Activated B cell treated with CpG ODN at 0.5 μM for 24 hours (primary cell): ENCODE results near the gene SIX5. TPM values are rescaled to one million over a fixed set of nuclear protein-coding genes. Genes with fewer than 3 reads are reported as not detected.

Experiments used
- ATAC-seq: fragments of 200-7000 bp; cut with Tn5 transposase; one replicate; pipeline ENCODE4 v1.10.0; 2021; ENCODE audit warnings: low read depth, mild to moderate bottlenecking, moderate library complexity
- CTCF ChIA-PET: fragments of 350-600 bp; sonication (Branson Sonifier 250); formaldehyde crosslinking; loops from one replicate; lab custom pipeline; 2021; ENCODE audit warnings: antibody characterized with exemption; lab: Charles Lee
- POLR2A ChIA-PET: fragments of 350-600 bp; sonication (Branson Sonifier 250); formaldehyde crosslinking; loops from one replicate; lab custom pipeline; 2021; ENCODE audit warnings: antibody characterized with exemption; lab: Charles Lee
- DNase-seq: peaks from one replicate; pipeline ENCODE4 v3.0.0; 2022
- H3K27ac Mint-ChIP-seq: one replicate; pipeline ENCODE4 v1.8.0; 2020; ENCODE audit warnings: mixed read lengths
- H3K27me3 Mint-ChIP-seq: one replicate; pipeline ENCODE4 v1.8.0; 2021; ENCODE audit warnings: mixed read lengths
- H3K36me3 Mint-ChIP-seq: one replicate; pipeline ENCODE4 v1.8.0; 2021; ENCODE audit warnings: low read depth, mixed read lengths
- H3K4me1 Mint-ChIP-seq: one replicate; pipeline ENCODE4 v1.8.0; 2021; ENCODE audit warnings: mixed read lengths
- H3K4me3 Mint-ChIP-seq: one replicate; pipeline ENCODE4 v1.8.0; 2020; ENCODE audit warnings: mild to moderate bottlenecking, mixed read lengths
- H3K9me3 Mint-ChIP-seq: one replicate; pipeline ENCODE4 v1.8.0; 2020; ENCODE audit warnings: mixed read lengths
- CTCF ChIP-seq: fragments of 200-600 bp; IDR thresholded peaks from one replicate; pipeline ENCODE4 v1.8.0; 2022; ENCODE audit warnings: antibody characterized with exemption, mild to moderate bottlenecking
- intact Hi-C: fragments of 100-400 bp; cut with micrococcal nuclease; formaldehyde crosslinking; loops from one replicate; pipeline ENCODE4 v1.15.1; 2024
- total RNA-seq: library from RNA; stranded (reverse); gene quantifications from 2 replicates; pipeline ENCODE4 v1.2.3, GENCODE V29; 2022

The SIX5 gene
- total RNA-seq, 1 donor from 2014 or later: 1.9 TPM

- POLR2A ChIA-PET: no interaction called here
- H3K9me3 Mint-ChIP-seq: no peaks in the 10 kb centered on the region
- no peak for TF ChIP-seq CTCF
- no peak overlapping the region for H3K4me3 Mint-ChIP-seq
- H3K27me3 Mint-ChIP-seq: peaks cover 6% of the 10 kb centered on the region
- ATAC-seq (no peak), DNase-seq (no peak)
- intact Hi-C loops: no loop called here
- CTCF ChIA-PET: no interaction called here
- no peaks in the 10 kb centered on the region for H3K36me3 Mint-ChIP-seq
- no peak overlapping the region for H3K27ac Mint-ChIP-seq
- no peaks in the 10 kb centered on the region for H3K4me1 Mint-ChIP-seq
These were observed 7.3 kb downstream of the SIX5 start for GRCh38 chr19:45761714-45762113.

- ChIA-PET POLR2A (no interaction called here), CTCF (interaction anchor here (1.3 kb wide), 1 partner anchor 11 kb away, joined by 3 read pairs; the partner anchor contains the start of gene SIX5)
- ATAC-seq (no peak), DNase-seq (no peak)
- no peak overlapping the region for H3K4me3 Mint-ChIP-seq
- intact Hi-C loops: no loop called here
- H3K27ac Mint-ChIP-seq: no peak overlapping the region
- TF ChIP-seq CTCF: no peak
- no peaks in the 10 kb centered on the region for H3K4me1 Mint-ChIP-seq
- no peaks in the 10 kb centered on the region for H3K36me3 Mint-ChIP-seq
- H3K9me3 Mint-ChIP-seq: no peaks in the 10 kb centered on the region
- H3K27me3 Mint-ChIP-seq: peaks cover 3% of the 10 kb centered on the region
These were observed 10.1 kb downstream of the SIX5 start for GRCh38 chr19:45758921-45759320.

- ChIA-PET POLR2A (no interaction called here), CTCF (interaction anchor here (0.7 to 1.3 kb wide), 3 partner anchors 12 to 44 kb away, joined by 3 to 5 read pairs (median 3); partner anchors contain the start of gene SIX5)
- no peak for DNase-seq
- ATAC-seq: no peak
- intact Hi-C loops: no loop called here
- peaks cover 4% of the 10 kb centered on the region for H3K27me3 Mint-ChIP-seq
- H3K4me1 Mint-ChIP-seq: no peaks in the 10 kb centered on the region
- TF ChIP-seq CTCF: no peak
- no peaks in the 10 kb centered on the region for H3K9me3 Mint-ChIP-seq
- H3K4me3 Mint-ChIP-seq: no peak overlapping the region
- no peak overlapping the region for H3K27ac Mint-ChIP-seq
- H3K36me3 Mint-ChIP-seq: no peaks in the 10 kb centered on the region
These were observed 11.4 kb downstream of the SIX5 start for GRCh38 chr19:45757695-45758094.

- Mint-ChIP-seq H3K27ac (no peak overlapping the region), H3K9me3 (no peaks in the 10 kb centered on the region), H3K4me3 (no peak overlapping the region), H3K27me3 (peaks cover 2% of the 10 kb centered on the region), H3K4me1 (no peaks in the 10 kb centered on the region), H3K36me3 (no peaks in the 10 kb centered on the region)
- no peak for TF ChIP-seq CTCF
- no peak for ATAC-seq
- DNase-seq: no peak
- ChIA-PET CTCF (no interaction called here), POLR2A (no interaction called here)
- intact Hi-C loops: no loop called here
These were observed 14.7 kb downstream of the SIX5 start for GRCh38 chr19:45754323-45754722.

- Mint-ChIP-seq H3K9me3 (no peaks in the 10 kb centered on the region), H3K27me3 (peaks cover 2% of the 10 kb centered on the region), H3K4me3 (no peak overlapping the region), H3K36me3 (no peaks in the 10 kb centered on the region), H3K27ac (no peak overlapping the region), H3K4me1 (no peaks in the 10 kb centered on the region)
- ATAC-seq: no peak
- intact Hi-C loops: no loop called here
- no peak for DNase-seq
- no peak for TF ChIP-seq CTCF
- POLR2A ChIA-PET: no interaction called here
- CTCF ChIA-PET: no interaction called here
These were observed 15.5 kb downstream of the SIX5 start for GRCh38 chr19:45753548-45753947.
